Esophagus squamous epithelium (tissue), 4 donors: ENCODE results near the gene PEX5.

Source experiments
- CTCF ChIP-seq, 6 experiments: fragments of 450-650 bp in 4 of 6; fragments of 200-600 bp in 2 of 6; sonication (generic) in 2 of 6; IDR thresholded peaks; one replicate each; pipeline ENCODE4 v1.5.1; 2016 to 2019; ENCODE audit warnings: antibody characterized with exemption in 6 of 6, mild to moderate bottlenecking in 4 of 6, moderate library complexity in 4 of 6
- POLR2A ChIP-seq, 4 donors: fragments of 450-650 bp; IDR thresholded peaks; one replicate each; pipeline ENCODE4 v1.6.1; 2017; ENCODE audit warnings: antibody characterized with exemption in 4 of 4, mild to moderate bottlenecking in 4 of 4, moderate library complexity in 3 of 4

GRCh38 chr12:7203109-7203508, 13.6 kb downstream of the PEX5 start:
- no peak for TF ChIP-seq POLR2A (IDR thresholded peaks at IDR 0.05)
- no peak for TF ChIP-seq CTCF (IDR thresholded peaks at IDR 0.05)
